Neural progenitor cell (in vitro differentiated cells): ENCODE measurements around the gene CDK16.

Experiments used
- EZH2 ChIP-seq: fragments of 200-600 bp; sonication (generic); IDR thresholded peaks from 2 replicates; pipeline ENCODE4 v1.6.1; 2017; ENCODE audit warnings: antibody characterized with exemption, mild to moderate bottlenecking, moderate library complexity
- EZH2phosphoT487 ChIP-seq: fragments of 200-600 bp; sonication (generic); IDR thresholded peaks from 2 replicates; pipeline ENCODE4 v1.6.1; 2017; ENCODE audit warnings: antibody characterized with exemption

DNA sequence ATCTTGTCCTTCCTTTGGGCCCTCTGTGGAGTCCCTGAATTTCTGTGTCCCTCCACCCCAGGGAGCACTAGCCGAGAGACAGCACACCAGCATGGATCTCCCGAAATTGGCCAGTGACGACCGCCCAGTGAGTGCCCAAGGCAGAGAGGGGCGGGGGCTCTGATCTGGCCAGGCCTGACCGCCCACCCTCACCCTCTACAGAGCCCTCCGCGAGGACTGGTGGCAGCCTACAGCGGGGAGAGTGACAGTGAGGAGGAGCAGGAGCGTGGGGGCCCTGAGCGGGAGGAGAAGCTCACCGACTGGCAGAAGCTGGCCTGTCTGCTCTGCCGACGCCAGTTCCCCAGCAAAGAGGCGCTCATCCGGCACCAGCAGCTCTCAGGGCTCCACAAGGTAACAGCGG is 33.2 kb upstream of the CDK16 start:
- TF ChIP-seq EZH2phosphoT487 (no peak), EZH2 (no peak)
